Endothelial cell of coronary artery (primary cell): Measurements from ENCODE around the gene OSBP. TPM values are rescaled to one million over a fixed set of nuclear protein-coding genes. Genes with fewer than 3 reads are reported as not detected.

ENCODE experiments used
- total RNA-seq: library from RNA; depleted of rRNA; stranded (reverse); fragments of >200 nt; gene quantifications from 2 replicates; pipeline ENCODE4 v1.2.3, GENCODE V29; 2014

Gene OSBP
- total RNA-seq: 24.1 and 34.4 TPM in 2 replicates

GRCh38 chr11:59615637-59616395 is at the start of gene OSBP:
Gene OSBP, minus strand, starts transcription at chr11:59615774. Its CDS starts 110 bp downstream, at chr11:59615664.

Other genes starting within 250 kb of the OSBP start
- not detected in 2 replicates for gene OR5A2, start 189.4 kb downstream of the OSBP start, total RNA-seq
- not detected in 2 replicates for gene OR5A1, start 179.3 kb downstream of the OSBP start, total RNA-seq
- gene OR4D6, start 158.8 kb downstream of the OSBP start, total RNA-seq: not detected in 2 replicates
- not detected in 2 replicates for gene OR4D10, start 142.5 kb downstream of the OSBP start, total RNA-seq
- gene OR4D11, start 112.2 kb downstream of the OSBP start, total RNA-seq: not detected in 2 replicates
- gene OR4D9, start 104.2 kb downstream of the OSBP start, total RNA-seq: not detected in 2 replicates
- gene PATL1, start 53.3 kb upstream of the OSBP start, total RNA-seq: 3.7 and 6.2 TPM in 2 replicates
- gene OR10V1, start 98.1 kb upstream of the OSBP start, total RNA-seq: not detected in 2 replicates
- gene STX3, start 139.6 kb upstream of the OSBP start, total RNA-seq: 40.9 and 41.5 TPM in 2 replicates
- 43.5 and 45.6 TPM in 2 replicates for gene MRPL16, start 195.0 kb upstream of the OSBP start, total RNA-seq
- gene CBLIF, start 229.7 kb upstream of the OSBP start, total RNA-seq: not detected in 2 replicates